DND-41 (cell line): ENCODE measurements around the gene ABHD17B.

ENCODE experiments used
- ATAC-seq: fragments of 200-7000 bp; cut with Tn5 transposase; 3 replicates; pipeline ENCODE4 v1.9.1; 2021; ENCODE audit warnings: low read depth; ENCODE audit not compliant: insufficient read depth
- DNase-seq: peaks from one replicate; pipeline ENCODE4 v3.0.0-alpha.2; 2020
- H2AFZ ChIP-seq: 2 replicates; pipeline ENCODE4 v1.6.0; 2012; ENCODE audit warnings: low read depth, low read length
- H3K27ac ChIP-seq: 2 replicates; pipeline ENCODE4 v1.5.1; 2012; ENCODE audit warnings: low read length, inconsistent platforms
- H3K27me3 ChIP-seq: fragments of 200-600 bp; sonication (generic); 2 replicates; pipeline ENCODE4 v1.6.0; 2012; ENCODE audit warnings: low read length, mild to moderate bottlenecking, inconsistent platforms; ENCODE audit not compliant: insufficient read depth, poor library complexity
- H3K36me3 ChIP-seq: 2 replicates; pipeline ENCODE4 v1.5.1; 2012; ENCODE audit warnings: low read length, inconsistent platforms; ENCODE audit not compliant: insufficient read depth
- H3K4me1 ChIP-seq: 2 replicates; pipeline ENCODE4 v1.5.1; 2012; ENCODE audit warnings: mild to moderate bottlenecking, low read length; ENCODE audit not compliant: insufficient read depth
- H3K4me2 ChIP-seq: 2 replicates; pipeline ENCODE4 v1.6.0; 2012; ENCODE audit warnings: mild to moderate bottlenecking, moderate library complexity, low read length, inconsistent platforms; ENCODE audit not compliant: insufficient read depth
- H3K4me3 ChIP-seq, 2 experiments: fragments of 200-600 bp in 1 of 2; shearing (Covaris generic) in 1 of 2; 2 replicates each; pipeline ENCODE4 v1.5.1; 2012 to 2016; ENCODE audit warnings: inconsistent platforms in 2 of 2, low read length in 2 of 2, mild to moderate bottlenecking in 2 of 2, low read depth in 1 of 2, moderate library complexity in 1 of 2
- H3K79me2 ChIP-seq: 2 replicates; pipeline ENCODE4 v1.6.0; 2012; ENCODE audit warnings: low read length, inconsistent platforms; ENCODE audit not compliant: insufficient read depth
- H3K9ac ChIP-seq: 2 replicates; pipeline ENCODE4 v1.6.0; 2012; ENCODE audit warnings: low read depth, mild to moderate bottlenecking, inconsistent platforms, low read length, moderate library complexity
- H3K9me3 ChIP-seq: 2 replicates; pipeline ENCODE4 v1.5.1; 2012; ENCODE audit warnings: low read length, moderate library complexity, mild to moderate bottlenecking, inconsistent platforms; ENCODE audit not compliant: insufficient read depth, severe bottlenecking
- H4K20me1 ChIP-seq: 2 replicates; pipeline ENCODE4 v1.6.0; 2012; ENCODE audit warnings: low read length; ENCODE audit not compliant: insufficient read depth
- CTCF ChIP-seq: IDR thresholded peaks from 2 replicates; pipeline ENCODE4 v1.5.1; 2012; ENCODE audit warnings: borderline replicate concordance, low read length, moderate library complexity, mild to moderate bottlenecking; ENCODE audit not compliant: poor library complexity, severe bottlenecking; ENCODE audit errors: extremely low read depth
- EZH2 ChIP-seq: IDR thresholded peaks from 3 replicates; pipeline ENCODE4 v1.6.1; 2012; ENCODE audit warnings: borderline replicate concordance, low read depth, mild to moderate bottlenecking, moderate library complexity, low read length, inconsistent platforms; ENCODE audit not compliant: severe bottlenecking

The ABHD17B gene

GRCh38 chr9:71896761-71897160 is 14.2 kb downstream of the ABHD17B start:
- peak overlapping the region; percentile 100 for H3K27ac ChIP-seq
- H3K27me3 ChIP-seq: no peaks in the 10 kb centered on the region
- H3K9ac ChIP-seq: peak overlapping the region; percentile 65
- H3K4me1 ChIP-seq: peaks cover 87% of the 10 kb centered on the region
- DNase-seq (no peak), ATAC-seq (no peak)
- peaks cover 2% of the 10 kb centered on the region; the same call in 1 of the 2 replicates for H4K20me1 ChIP-seq
- H3K79me2 ChIP-seq: peaks cover 93% of the 10 kb centered on the region
- no peaks in the 10 kb centered on the region for H3K9me3 ChIP-seq
- peaks cover 10% of the 10 kb centered on the region; the same call in 1 of the 2 replicates for H3K36me3 ChIP-seq
- H2AFZ ChIP-seq: no peak overlapping the region
- TF ChIP-seq CTCF (no peak), EZH2 (no peak)
- peak overlapping the region in 1 of 2 experiments; percentile 34; a peak in 2 of 4 replicates for H3K4me3 ChIP-seq
- peak overlapping the region; percentile 51 for H3K4me2 ChIP-seq

GRCh38 chr9:71895955-71896354 is 15.0 kb downstream of the ABHD17B start:
- Histone ChIP-seq H3K4me3 (peak overlapping the region in 1 of 2 experiments; percentile 34; a peak in 1 of 4 replicates), H3K27me3 (no peaks in the 10 kb centered on the region), H3K9ac (peak overlapping the region; percentile 65), H4K20me1 (peaks cover 6% of the 10 kb centered on the region; the same call in 1 of the 2 replicates), H2AFZ (no peak overlapping the region), H3K79me2 (peaks cover 93% of the 10 kb centered on the region), H3K36me3 (peaks cover 10% of the 10 kb centered on the region; the same call in 1 of the 2 replicates), H3K9me3 (no peaks in the 10 kb centered on the region), H3K4me2 (peak overlapping the region; percentile 51), H3K4me1 (peaks cover 86% of the 10 kb centered on the region), H3K27ac (peak overlapping the region; percentile 100)
- no peak for ATAC-seq
- no peak for DNase-seq
- TF ChIP-seq EZH2: no peak
- TF ChIP-seq CTCF: no peak

- peak overlapping the region; percentile 65 for H3K9ac ChIP-seq
- peak overlapping the region; percentile 100 for H3K27ac ChIP-seq
- H3K4me3 ChIP-seq: no peak overlapping the region
- DNase-seq (no peak), ATAC-seq (0 out of 3 replicates have a peak, but pooled peaks have one; percentile 8)
- TF ChIP-seq CTCF: no peak
- TF ChIP-seq EZH2: no peak
- peaks cover 94% of the 10 kb centered on the region for H3K79me2 ChIP-seq
- no peaks in the 10 kb centered on the region for H3K27me3 ChIP-seq
- H3K4me1 ChIP-seq: peaks cover 81% of the 10 kb centered on the region
- no peak overlapping the region for H2AFZ ChIP-seq
- no peaks in the 10 kb centered on the region for H3K9me3 ChIP-seq
- H3K36me3 ChIP-seq: peaks cover 10% of the 10 kb centered on the region; the same call in 1 of the 2 replicates
- H4K20me1 ChIP-seq: peaks cover 9% of the 10 kb centered on the region; the same call in 1 of the 2 replicates
- peak overlapping the region; percentile 51 for H3K4me2 ChIP-seq
These were observed 15.9 kb downstream of the ABHD17B start for GRCh38 chr9:71895117-71895516.
